Lung microvascular endothelial cell (primary cell): ENCODE measurements around the gene PASD1. TPM values are rescaled to one million over a fixed set of nuclear protein-coding genes. Genes with fewer than 3 reads are reported as not detected.
"Not testable (repeated sequence)": the region's sequence is repeated elsewhere in the genome, so short reads cannot be mapped to it uniquely, and the experiment has no call there.

ENCODE experiments used
- DNase-seq, 2 donors: peaks; one replicate each; pipeline versions ENCODE4 v3.0.0 to v3.0.0-alpha.2; 2010; ENCODE audit warnings: low read depth in 2 of 2
- total RNA-seq: library from RNA; depleted of rRNA; stranded (reverse); fragments of >200 nt; gene quantifications from 2 replicates; pipeline ENCODE4 v1.2.1, GENCODE V29; 2014

PASD1 gene
- not detected in 2 replicates for total RNA-seq

- no peak for DNase-seq
Observed at GRCh38 chrX:151563449-151563848, at the start of gene PASD1. Gene PASD1 (plus strand): TSS chrX:151563675. CDS start chrX:151601554, 37,879 bp downstream.

DNA sequence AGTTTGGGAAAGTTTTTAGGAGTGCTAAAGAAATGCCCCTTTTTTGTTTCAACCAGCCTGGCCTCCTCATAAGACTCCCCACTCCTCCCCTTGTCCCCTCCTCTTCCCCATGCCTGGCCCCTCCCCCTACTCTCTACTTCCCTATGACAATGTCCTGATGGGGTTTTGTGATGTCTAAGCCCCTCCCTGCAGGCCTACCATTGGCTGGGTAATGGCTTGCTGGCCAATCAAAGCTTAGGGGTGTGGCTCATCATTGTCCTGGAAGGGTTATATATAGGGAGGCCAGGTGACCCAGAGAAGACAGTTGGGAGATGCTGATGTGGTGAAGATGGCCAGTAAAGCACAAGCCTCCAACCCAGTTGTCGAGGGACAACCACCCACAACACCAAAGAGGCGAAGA is 48.2 kb upstream of the PASD1 start:
- no peak for DNase-seq

DNA sequence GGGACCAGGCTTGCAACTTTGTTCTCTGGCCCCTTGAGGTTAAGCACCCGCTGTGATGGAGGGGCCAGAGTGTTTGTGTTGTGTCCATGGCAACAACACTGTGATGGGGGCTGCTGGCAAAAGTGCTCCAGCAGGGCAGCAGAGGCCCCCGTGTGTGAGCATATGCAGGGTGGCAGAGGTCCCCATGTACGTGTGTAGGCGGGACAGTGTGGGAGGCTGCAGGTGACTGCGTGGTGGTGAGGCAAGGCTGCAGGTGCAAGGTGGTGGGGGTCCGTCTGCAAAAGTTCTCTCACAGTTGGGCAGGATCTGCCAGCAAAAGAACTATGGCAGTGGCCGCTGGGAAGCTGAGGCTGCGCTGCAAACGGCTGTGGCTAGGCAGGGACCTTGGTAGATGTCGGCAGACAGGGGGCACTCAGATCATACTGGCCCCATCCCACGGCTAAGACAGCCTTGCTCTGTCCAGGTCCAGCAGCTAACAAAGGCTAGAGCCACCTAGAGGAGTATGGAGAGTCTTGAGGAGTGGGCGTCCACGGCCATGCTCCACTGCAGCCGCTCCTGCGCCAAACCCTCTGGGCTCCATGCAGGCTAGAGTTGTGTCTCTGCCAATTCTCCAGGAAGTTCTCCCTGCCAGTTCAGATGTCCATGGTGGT is 46.8 kb upstream of the PASD1 start:
- no peak for DNase-seq

- DNase-seq, result no peak
Observed at GRCh38 chrX:151517421-151517820, 46.1 kb upstream of the PASD1 start.

DNA sequence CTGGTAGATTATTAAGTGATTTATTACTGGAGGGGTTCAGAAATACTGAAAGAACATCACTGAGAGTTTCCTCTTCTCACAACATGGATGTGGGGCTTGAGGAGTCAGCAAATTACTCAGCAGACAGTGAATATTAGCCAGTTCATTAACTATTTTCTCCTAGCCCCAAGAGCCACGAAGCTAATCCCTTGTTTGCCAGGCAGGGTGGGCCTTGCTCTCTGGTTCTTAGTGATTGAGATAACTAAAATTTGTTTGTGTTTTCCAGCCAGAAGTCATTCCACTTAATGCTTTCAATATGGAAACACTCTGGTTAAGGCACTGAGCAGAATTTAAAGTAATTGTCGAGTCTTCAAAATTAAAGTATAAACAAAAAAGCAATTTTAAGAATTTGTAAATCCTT is 40.1 kb upstream of the PASD1 start:
- DNase-seq, result no peak

- DNase-seq, result no peak
Observed at GRCh38 chrX:151536571-151536970, 26.9 kb upstream of the PASD1 start.

DNA sequence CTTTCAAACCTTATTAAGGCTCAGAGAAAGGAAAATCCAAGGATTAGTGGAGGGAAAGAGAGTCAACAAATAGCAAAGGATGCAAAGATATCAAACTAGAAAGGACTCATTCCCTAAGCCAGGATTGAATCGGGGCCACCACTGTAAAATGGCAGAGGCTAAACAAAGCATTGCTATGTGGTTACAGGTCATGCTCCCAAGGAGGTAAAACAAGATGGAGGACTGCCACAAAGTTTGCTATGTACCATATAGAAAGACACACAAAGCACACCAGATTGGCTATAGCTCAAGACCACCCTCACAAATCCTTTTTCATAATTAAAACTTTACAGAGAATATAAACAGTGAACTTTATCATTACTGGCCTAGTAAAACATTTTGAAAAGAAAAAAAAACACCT is 25.9 kb upstream of the PASD1 start:
- DNase-seq, result no peak

- no peak for DNase-seq
Observed at GRCh38 chrX:151538190-151539122, 25.0 kb upstream of the PASD1 start.

- peak in 1 of 2 donors; percentile 3 for DNase-seq
Observed at GRCh38 chrX:151543706-151544105, 19.8 kb upstream of the PASD1 start.

DNA sequence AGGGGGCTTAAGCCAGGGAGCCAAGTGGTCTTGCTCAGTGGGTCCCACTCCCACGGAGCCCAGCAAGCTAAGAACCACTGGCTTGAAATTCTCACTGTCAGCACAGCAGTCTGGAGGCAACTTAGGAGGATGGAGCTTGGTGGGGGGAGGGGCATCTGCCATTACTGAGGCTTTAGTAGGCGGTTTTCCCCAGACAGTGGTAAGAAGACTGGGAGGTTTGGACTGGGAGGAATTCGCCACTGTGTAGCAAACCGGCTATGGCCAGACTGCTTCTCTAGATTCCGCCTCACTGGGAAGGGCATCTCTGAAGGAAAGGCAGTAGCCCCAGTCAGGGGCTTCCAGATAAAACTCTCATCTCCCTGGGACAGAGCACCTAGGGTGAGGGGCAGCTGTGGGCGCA is 17.2 kb upstream of the PASD1 start:
- not testable (repeated sequence) for DNase-seq

GRCh38 chrX:151551176-151551575 is 12.3 kb upstream of the PASD1 start:
- not testable (repeated sequence) for DNase-seq

DNA sequence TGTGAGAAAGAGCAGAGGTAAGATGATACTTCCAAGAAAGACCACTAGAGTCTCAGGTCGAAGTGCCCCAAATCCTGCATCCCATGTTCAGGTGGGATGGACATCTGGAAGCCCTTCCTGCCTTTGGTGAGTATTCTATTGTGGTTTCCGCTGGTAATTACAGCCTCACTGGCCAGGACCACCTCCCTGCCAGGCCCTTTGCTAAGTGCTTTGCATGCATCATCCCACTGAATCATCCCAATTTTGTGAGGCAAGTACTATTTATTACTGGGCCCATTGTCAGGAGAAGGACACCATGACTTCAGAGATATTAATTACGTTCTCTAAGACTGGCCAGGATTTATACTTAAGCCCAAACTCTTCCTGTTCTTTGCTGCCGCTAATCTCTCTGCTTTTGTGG is 10.7 kb upstream of the PASD1 start:
- DNase-seq, result no peak

DNA sequence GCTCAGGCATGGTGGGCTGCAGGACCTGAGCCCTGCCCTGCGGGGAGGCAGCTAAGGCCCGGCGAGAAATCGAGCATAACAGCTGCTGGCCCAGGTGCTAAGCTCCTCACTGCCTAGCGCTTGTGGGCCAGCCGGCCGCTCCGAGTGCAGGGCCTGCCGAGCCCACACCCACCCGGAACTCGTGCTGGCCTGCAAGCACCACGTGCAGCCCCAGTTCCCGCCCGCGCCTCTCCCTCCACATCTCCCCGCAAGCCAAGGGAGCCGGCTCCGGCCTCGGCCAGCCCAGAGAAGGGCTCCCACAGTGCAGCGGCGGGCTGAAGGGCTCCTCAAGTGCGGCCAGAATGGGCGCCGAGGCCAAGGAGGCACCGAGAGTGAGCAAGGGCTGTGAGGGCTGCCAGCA is 8.2 kb upstream of the PASD1 start:
- not testable (repeated sequence) for DNase-seq

- not testable (repeated sequence) for DNase-seq
Observed at GRCh38 chrX:151562485-151562884, 990 bp upstream of the PASD1 start.

- not testable (repeated sequence) for DNase-seq
Observed at GRCh38 chrX:151563003-151563402, 472 bp upstream of the PASD1 start.

DNA sequence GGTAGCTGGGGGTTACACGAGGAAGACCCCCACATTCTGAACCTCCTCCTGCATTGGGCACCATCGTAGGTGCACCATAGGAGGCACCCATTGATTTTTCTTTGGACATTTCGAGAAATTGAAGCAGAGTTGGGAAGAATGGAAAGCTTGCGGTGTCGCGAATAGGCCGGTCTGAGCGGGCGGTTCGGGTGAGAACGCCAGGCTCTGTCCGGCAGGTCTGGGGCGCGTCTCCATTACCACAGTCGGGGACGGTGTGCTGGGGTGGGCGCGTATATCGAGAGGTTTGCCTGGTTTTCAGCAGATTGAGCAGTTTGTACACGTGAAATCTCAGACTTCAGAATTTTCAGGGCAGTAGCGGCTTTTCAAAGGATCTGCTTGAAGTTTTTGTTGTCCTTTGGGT is 560 bp downstream of the PASD1 start:
- DNase-seq, result no peak

DNA sequence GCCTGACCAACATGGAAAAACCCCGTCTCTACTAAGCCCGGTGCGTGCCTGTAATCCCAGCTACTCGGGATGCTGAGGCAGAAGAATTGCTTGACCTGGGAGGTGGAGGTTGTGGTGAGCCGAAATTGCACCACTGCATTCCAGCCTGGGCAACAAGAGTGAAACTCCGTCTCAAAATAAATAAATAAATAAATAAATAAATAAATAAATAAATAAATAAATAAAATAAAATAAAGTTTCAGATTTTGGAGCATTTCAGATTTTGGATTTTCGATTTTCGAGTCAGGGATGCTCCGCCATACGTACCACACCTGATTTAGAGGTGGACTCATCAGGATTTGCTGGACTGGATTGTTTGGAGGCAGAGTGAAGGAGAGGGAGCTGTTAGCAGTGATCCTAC is 3.4 kb downstream of the PASD1 start:
- not testable (repeated sequence) for DNase-seq

DNA sequence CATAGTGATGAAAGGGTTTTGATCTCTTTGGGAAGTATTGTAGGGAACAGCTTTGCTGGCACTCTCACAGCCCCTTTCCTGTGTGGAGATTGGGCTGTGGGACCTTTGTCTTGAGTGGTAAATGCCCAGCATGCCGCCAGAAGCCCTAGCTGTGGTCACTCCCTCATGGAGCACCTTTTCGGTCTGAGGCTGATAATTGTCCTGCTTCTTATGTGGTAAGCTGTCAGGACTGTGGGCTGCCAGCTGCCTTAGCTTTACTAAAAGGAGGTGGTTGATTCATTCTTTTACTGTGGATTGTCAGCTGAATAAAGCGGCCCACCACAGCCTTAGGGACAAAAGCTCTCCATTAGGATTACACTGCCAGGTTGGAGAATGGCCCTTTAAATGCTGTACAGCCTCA is 7.1 kb downstream of the PASD1 start:
- no peak for DNase-seq

DNA sequence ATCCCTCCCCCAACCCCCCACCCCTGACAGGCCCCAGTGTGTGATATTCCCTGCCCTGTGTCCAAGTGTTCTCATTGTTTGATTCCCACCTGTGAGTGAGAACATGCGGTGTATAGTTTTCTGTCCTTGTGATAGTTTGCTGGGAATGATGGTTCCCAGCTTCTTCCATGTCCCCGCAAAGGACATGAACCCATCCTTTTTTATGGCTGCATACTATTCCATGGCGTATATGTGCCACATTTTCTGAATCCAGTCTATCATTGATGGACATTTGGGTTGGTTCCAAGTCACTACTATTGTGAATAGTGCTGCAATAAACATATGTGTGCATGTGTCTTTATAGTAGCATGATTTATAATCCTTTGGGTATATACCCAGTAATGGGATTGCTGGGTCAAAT is 29.9 kb downstream of the PASD1 start:
- not testable (repeated sequence) for DNase-seq

DNA sequence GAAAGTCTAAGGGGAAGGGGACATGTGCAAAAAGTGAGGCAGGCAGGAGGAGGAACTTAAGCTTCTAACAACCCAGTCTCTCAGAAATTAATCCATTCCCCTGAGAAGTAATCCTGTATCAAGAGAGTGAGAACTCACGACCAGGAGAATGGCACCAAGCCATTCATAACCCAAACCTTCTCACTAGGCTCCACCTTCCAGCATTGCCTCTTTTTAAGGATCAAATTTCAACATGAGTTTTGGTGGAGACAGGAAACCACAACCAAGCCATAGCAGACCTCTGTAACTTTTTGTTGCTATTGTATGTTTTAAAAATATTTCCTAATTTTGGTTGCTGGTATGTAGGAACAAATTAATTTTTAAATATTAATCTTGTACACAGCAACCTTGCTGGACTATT is 32.8 kb downstream of the PASD1 start:
- DNase-seq, result no peak

- no peak for DNase-seq
Observed at GRCh38 chrX:151604931-151605330, 41.5 kb downstream of the PASD1 start.

GRCh38 chrX:151609222-151609621 is 45.7 kb downstream of the PASD1 start:
- DNase-seq, result no peak

- no peak for DNase-seq
Observed at GRCh38 chrX:151621422-151621821, 57.9 kb downstream of the PASD1 start.
